NB4 (cell line): ENCODE measurements around the gene KRTAP10-7.
"Not testable (repeated sequence)": the region's sequence is repeated elsewhere in the genome, so short reads cannot be mapped to it uniquely, and the experiment has no call there.

Experiments used
- DNase-seq: peaks from one replicate; pipeline ENCODE4 v3.0.0; 2010; ENCODE audit warnings: low read depth
- H3K4me3 ChIP-seq: one replicate; pipeline ENCODE4 v1.5.1; 2011; ENCODE audit warnings: mild to moderate bottlenecking, low read depth, low read length, moderate library complexity
- CTCF ChIP-seq: IDR thresholded peaks from one replicate; pipeline ENCODE4 v1.5.1; 2012; ENCODE audit warnings: low read depth, low read length
- MAX ChIP-seq: IDR thresholded peaks from 2 replicates; pipeline ENCODE4 v1.6.1; 2011; ENCODE audit warnings: low read depth, low read length
- MYC ChIP-seq: IDR thresholded peaks from 2 replicates; pipeline ENCODE4 v1.6.1; 2011; ENCODE audit warnings: low read depth, low read length
- POLR2A ChIP-seq: IDR thresholded peaks from 2 replicates; pipeline ENCODE4 v1.6.1; 2011; ENCODE audit warnings: mild to moderate bottlenecking; ENCODE audit not compliant: insufficient read length; ENCODE audit errors: extremely low read depth

Gene KRTAP10-7

GRCh38 chr21:44628707-44629391 lies 28.5 kb downstream of the KRTAP10-7 start:
- H3K4me3 ChIP-seq: no peak overlapping the region
- TF ChIP-seq CTCF: no peak
- TF ChIP-seq MYC: no peak
- no peak for TF ChIP-seq POLR2A
- no peak for TF ChIP-seq MAX
- DNase-seq: no peak

- no peak for DNase-seq
- H3K4me3 ChIP-seq: no peak overlapping the region
- TF ChIP-seq MYC (no peak), CTCF (no peak), POLR2A (no peak), MAX (no peak)
Observed at GRCh38 chr21:44630440-44630839, 30.0 kb downstream of the KRTAP10-7 start.

GRCh38 chr21:44632067-44632466 lies 31.7 kb downstream of the KRTAP10-7 start:
- DNase-seq: no peak
- TF ChIP-seq CTCF (no peak), MAX (no peak), MYC (no peak), POLR2A (no peak)
- H3K4me3 ChIP-seq: no peak overlapping the region

GRCh38 chr21:44636209-44637017 lies 36.0 kb downstream of the KRTAP10-7 start:
- no peak overlapping the region for H3K4me3 ChIP-seq
- TF ChIP-seq MAX: no peak
- no peak for TF ChIP-seq POLR2A
- TF ChIP-seq CTCF: no peak
- no peak for TF ChIP-seq MYC
- no peak for DNase-seq

GRCh38 chr21:44637018-44637850 lies 36.8 kb downstream of the KRTAP10-7 start, which contains the start of gene KRTAP10-10:
TSS of gene KRTAP10-10 (plus strand) at chr21:44637356. CDS start at chr21:44637418, 62 bp downstream.
- no peak within 1 kb of the TSS for H3K4me3 ChIP-seq
- DNase-seq: no peak
- TF ChIP-seq MAX (no peak), POLR2A (no peak), MYC (no peak), CTCF (no peak)

GRCh38 chr21:44637851-44638348 lies 37.5 kb downstream of the KRTAP10-7 start:
- not testable (repeated sequence) for DNase-seq, H3K4me3 ChIP-seq

GRCh38 chr21:44638506-44639330 lies 38.3 kb downstream of the KRTAP10-7 start:
- not testable (repeated sequence) for DNase-seq, H3K4me3 ChIP-seq
